Measurements from ENCODE around the gene LMCD1. TPM values are rescaled to one million over a fixed set of nuclear protein-coding genes. Genes with fewer than 3 reads are reported as not detected.

LMCD1 gene
- total and polyA plus RNA-seq, 2 of the 8 experiments (the other 6 are each of a cell fraction or from before 2014, with no cell fraction given): 12.3 to 26.5 TPM

DNA sequence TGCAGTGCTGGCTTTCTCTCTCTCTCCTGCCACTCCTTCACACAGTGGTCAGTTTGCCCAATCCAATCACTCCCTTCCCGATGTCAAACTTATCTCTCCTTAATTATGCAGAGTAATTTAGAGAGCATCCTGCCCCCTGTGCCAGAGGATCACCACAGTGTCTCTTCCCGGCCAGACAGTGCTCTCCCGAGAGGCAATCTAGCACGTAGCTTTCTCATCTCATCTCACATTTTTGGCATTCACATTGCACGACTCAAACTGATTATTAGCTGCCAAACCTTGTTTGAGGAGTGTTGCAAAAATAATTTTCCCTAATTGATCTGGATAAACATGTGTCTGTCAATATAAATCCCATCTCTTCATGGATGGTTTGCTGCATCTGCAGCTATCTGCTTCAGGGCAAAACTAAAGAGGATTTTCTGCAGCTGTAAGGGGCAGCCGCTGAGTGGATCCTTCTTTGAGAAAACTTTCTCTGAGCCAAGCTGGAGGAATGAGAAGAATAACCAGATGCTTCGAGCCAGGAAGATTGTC, 105.1 kb downstream of the LMCD1 start (continued):
- no peak for TF ChIP-seq NANOG (IDR thresholded peaks at IDR 0.05; ENCODE audit: insufficient read depth, low read depth, low read length, poor library complexity, severe bottlenecking)
- TF ChIP-seq SP2 (IDR thresholded peaks at IDR 0.05; ENCODE audit: low read length): no peak
- TF ChIP-seq HDAC2 (IDR thresholded peaks at IDR 0.05; ENCODE audit: borderline replicate concordance in 1 of 2, low read depth in 2 of 2, low read length in 2 of 2): no peak
- no peak for TF ChIP-seq EGR1 (IDR thresholded peaks at IDR 0.05; ENCODE audit: borderline replicate concordance, low read depth, low read length)
- TF ChIP-seq YY1 (IDR thresholded peaks at IDR 0.05; ENCODE audit: low read depth, low read length): no peak

All from H1 (cell line).